ENCODE measurements around the gene NBR1. TPM values are rescaled to one million over a fixed set of nuclear protein-coding genes. Genes with fewer than 3 reads are reported as not detected.
"Not testable (repeated sequence)": the region's sequence is repeated elsewhere in the genome, so short reads cannot be mapped to it uniquely, and the experiment has no call there.

The NBR1 gene
- total and polyA plus RNA-seq, 12 donors, result 28.5 to 120 (median 103) TPM

- no peak for TF ChIP-seq CTCF (IDR thresholded peaks at IDR 0.05)
- peaks cover 0 to 8% (median 0%) of the 10 kb centered on the region in 9 donors for H3K36me3 ChIP-seq
- WGBS, 2 donors, result 77 to 84% methylated on average over 57 to 59 of the region's 59 CpGs
- H3K4me1 ChIP-seq, result peaks cover 3 to 42% (median 28%) of the 10 kb centered on the region in 9 donors
- DNase-seq (no peak), ATAC-seq (peak in 1 of 8 donors; percentile 15)
- intact Hi-C loops (cut with DNase I), result loop anchor here in 7 of 10 donors (2.0 to 10.0 kb wide), 3 partner anchors 45 to 101 kb away; partner anchors contain the start of genes NBR1 (in 5 of the 7), RND2 (in 5 of the 7) and VAT1 (in 5 of the 7)
- H3K27me3 ChIP-seq, result no peaks in the 10 kb centered on the region
- H3K4me3 ChIP-seq, result peak overlapping the region; percentile 36 to 79 (median 65)
- H3K9me3 ChIP-seq, result no peaks in the 10 kb centered on the region
- H3K27ac ChIP-seq, result peak overlapping the region in 9 of 10 donors; percentile 63 to 89 (median 79)
Observed at GRCh38 chr17:43125967-43126910, 44.8 kb upstream of the NBR1 start.

- peaks cover 3 to 42% (median 28%) of the 10 kb centered on the region in 9 donors for H3K4me1 ChIP-seq
- intact Hi-C loops (cut with DNase I), result loop anchor here in 5 of 10 donors (5.0 to 10.0 kb wide), 2 partner anchors 45 to 102 kb away; partner anchors contain the start of genes RND2 (in 5 of the 5), VAT1 (in 5 of the 5) and NBR1 (in 2 of the 5)
- peaks cover 0 to 9% (median 0%) of the 10 kb centered on the region in 9 donors for H3K36me3 ChIP-seq
- no peak overlapping the region for H3K27ac ChIP-seq
- 98 to 99% methylated on average over 24 of the region's 24 CpGs for WGBS, 2 donors
- H3K27me3 ChIP-seq, result no peaks in the 10 kb centered on the region
- DNase-seq, result no peak
- H3K9me3 ChIP-seq, result no peaks in the 10 kb centered on the region
- ATAC-seq, result peak in 1 of 8 donors; percentile 40
- no peak for TF ChIP-seq CTCF (IDR thresholded peaks at IDR 0.05)
- no peak overlapping the region for H3K4me3 ChIP-seq
Observed at GRCh38 chr17:43126911-43127290, 44.1 kb upstream of the NBR1 start.

GRCh38 chr17:43127333-43127876 is 43.6 kb upstream of the NBR1 start:
- intact Hi-C loops (cut with DNase I), result loop anchor here in 5 of 10 donors (5.0 to 10.0 kb wide), 2 partner anchors 45 to 103 kb away; partner anchors contain the start of genes RND2 (in 5 of the 5), VAT1 (in 5 of the 5) and NBR1 (in 2 of the 5)
- Histone ChIP-seq H3K4me1 (peaks cover 3 to 42% (median 28%) of the 10 kb centered on the region in 9 donors), H3K36me3 (peaks cover 0 to 14% (median 0%) of the 10 kb centered on the region in 9 donors)
- DNase-seq, H3K27ac ChIP-seq, ATAC-seq, H3K4me3 ChIP-seq, H3K9me3 ChIP-seq, H3K27me3 ChIP-seq: not testable (repeated sequence)
- WGBS, 2 donors, result 91 to 95% methylated on average over 5 to 6 of the region's 6 CpGs

GRCh38 chr17:43129671-43130010 is 41.4 kb upstream of the NBR1 start:
- DNase-seq, result no peak
- ATAC-seq, result no peak
- Histone ChIP-seq H3K4me3 (peak overlapping the region in 6 of 10 donors; percentile 10 to 32 (median 18)), H3K4me1 (peaks cover 3 to 39% (median 22%) of the 10 kb centered on the region in 9 donors), H3K36me3 (peaks cover 0 to 36% (median 6%) of the 10 kb centered on the region in 9 donors), H3K27me3 (no peaks in the 10 kb centered on the region), H3K9me3 (no peaks in the 10 kb centered on the region), H3K27ac (peak overlapping the region in 9 of 10 donors; percentile 37 to 75 (median 61))
- WGBS, 2 donors, result 52 to 71% methylated on average over 11 of the region's 11 CpGs
- no peak for TF ChIP-seq CTCF (IDR thresholded peaks at IDR 0.05)
- intact Hi-C loops (cut with DNase I), result loop anchor here in 5 of 10 donors (5.0 to 10.0 kb wide), 2 partner anchors 43 to 105 kb away; partner anchors contain the start of genes RND2 (in 5 of the 5), VAT1 (in 5 of the 5) and NBR1 (in 2 of the 5)

Measured in heart right ventricle (tissue), 16 donors.